Fibroblast of pulmonary artery (primary cell): ENCODE data around the gene NCOA5.
"Not testable (repeated sequence)": the region's sequence is repeated elsewhere in the genome, so short reads cannot be mapped to it uniquely, and the experiment has no call there.

Experiments used
- DNase-seq: peaks from one replicate; pipeline ENCODE4 v3.0.0-alpha.2; 2010; ENCODE audit warnings: low read depth
- H3K4me3 ChIP-seq: replicated peaks from 2 replicates; pipeline ENCODE4 v1.5.1; 2011; ENCODE audit warnings: low read depth, mild to moderate bottlenecking, control low read depth, low read length, moderate library complexity
- CTCF ChIP-seq: IDR thresholded peaks from 2 replicates; pipeline ENCODE4 v1.5.1; 2011; ENCODE audit warnings: mild to moderate bottlenecking, control low read depth, low read length, inconsistent platforms; ENCODE audit errors: missing control alignments

The NCOA5 gene

GRCh38 chr20:46104262-46104661, 14.5 kb upstream of the NCOA5 start:
- no peak overlapping the region for H3K4me3 ChIP-seq
- DNase-seq: no peak
- TF ChIP-seq CTCF: no peak

- H3K4me3 ChIP-seq: no peak overlapping the region
- no peak for DNase-seq
- no peak for TF ChIP-seq CTCF
Observed at GRCh38 chr20:46102940-46103339, 13.2 kb upstream of the NCOA5 start.

GRCh38 chr20:46101957-46102356, 12.2 kb upstream of the NCOA5 start:
- TF ChIP-seq CTCF: no peak

GRCh38 chr20:46100988-46101387, 11.2 kb upstream of the NCOA5 start:
- DNase-seq: no peak
- TF ChIP-seq CTCF: no peak
- H3K4me3 ChIP-seq: no peak overlapping the region

More at GRCh38 chr20:46101957-46102356, 12.2 kb upstream of the NCOA5 start:
- no peak overlapping the region for H3K4me3 ChIP-seq
- no peak for DNase-seq

GRCh38 chr20:46100444-46100843, 10.7 kb upstream of the NCOA5 start:
- not testable (repeated sequence) for DNase-seq, H3K4me3 ChIP-seq

- TF ChIP-seq CTCF: no peak
- no peak overlapping the region for H3K4me3 ChIP-seq
- no peak for DNase-seq
Observed at GRCh38 chr20:46099491-46100287, 9.9 kb upstream of the NCOA5 start.

- DNase-seq: no peak
- no peak overlapping the region for H3K4me3 ChIP-seq
- TF ChIP-seq CTCF: no peak
Observed at GRCh38 chr20:46093531-46093930, 3.8 kb upstream of the NCOA5 start.

- not testable (repeated sequence) for DNase-seq, H3K4me3 ChIP-seq
Observed at GRCh38 chr20:46091622-46092535, 2.1 kb upstream of the NCOA5 start.
